ENCODE results near the gene CDYL.

- no peak for TF ChIP-seq EZH2 (IDR thresholded peaks at IDR 0.05; ENCODE audit: borderline replicate concordance, low read length)
- TF ChIP-seq CTCF (IDR thresholded peaks at IDR 0.05; ENCODE audit: low read length): no peak
These were observed 126.2 kb downstream of the CDYL start for GRCh38 chr6:4902363-4902762.
